ENCODE data around the gene GRID1.

The GRID1 gene

DNA sequence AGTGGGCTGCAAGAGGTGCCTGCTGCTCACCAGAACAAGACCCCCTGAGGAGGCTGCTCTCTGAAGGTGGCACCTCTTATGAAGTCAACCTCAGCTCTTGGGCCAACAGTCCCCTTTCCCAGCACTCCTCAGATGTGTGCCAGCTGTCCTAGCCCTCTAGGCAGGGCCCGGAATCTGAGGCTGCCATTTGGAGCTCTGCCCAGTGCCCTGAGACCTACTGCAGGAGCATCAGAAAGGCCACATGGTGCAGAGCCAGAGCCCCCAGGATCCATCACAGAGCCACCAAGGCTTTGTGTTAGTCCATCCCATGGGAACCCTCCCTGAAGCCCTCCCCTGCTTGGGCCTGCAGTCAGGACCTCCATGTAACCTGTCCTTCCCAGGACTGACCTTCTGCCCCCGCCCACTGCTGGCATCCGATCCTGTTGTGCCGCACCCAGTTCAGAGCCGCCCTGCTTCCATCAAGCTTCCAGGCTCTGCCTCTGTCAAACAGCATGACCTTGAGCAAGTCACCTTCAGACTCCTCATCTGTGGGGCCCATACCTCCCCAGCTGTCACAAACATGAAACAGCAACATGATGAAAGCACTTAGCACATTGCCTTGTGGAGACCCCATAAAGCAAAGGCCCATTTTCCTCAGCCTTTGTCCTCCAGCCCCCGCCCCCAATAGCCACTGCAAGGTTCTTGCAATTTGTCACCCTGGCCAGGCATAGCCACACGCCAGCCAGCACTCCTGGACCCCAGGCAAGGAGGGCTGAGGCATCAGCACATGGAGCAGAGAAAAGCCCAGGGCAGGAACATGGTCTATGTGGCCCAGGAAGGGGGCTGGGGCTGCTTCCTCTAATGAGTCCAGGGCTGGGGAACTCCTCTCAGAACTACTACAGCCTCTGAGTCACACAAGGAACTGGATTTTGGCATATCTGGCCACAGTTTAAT lies 51.7 kb downstream of the GRID1 start:
- Mint-ChIP-seq H3K4me3 (no peak overlapping the region), H3K27ac (no peak overlapping the region), H3K27me3 (peaks cover 13% of the 10 kb centered on the region), H3K9me3 (ENCODE audit: low read depth) (no peaks in the 10 kb centered on the region), H3K4me1 (ENCODE audit: low read depth) (no peaks in the 10 kb centered on the region), H3K36me3 (no peaks in the 10 kb centered on the region)

DNA sequence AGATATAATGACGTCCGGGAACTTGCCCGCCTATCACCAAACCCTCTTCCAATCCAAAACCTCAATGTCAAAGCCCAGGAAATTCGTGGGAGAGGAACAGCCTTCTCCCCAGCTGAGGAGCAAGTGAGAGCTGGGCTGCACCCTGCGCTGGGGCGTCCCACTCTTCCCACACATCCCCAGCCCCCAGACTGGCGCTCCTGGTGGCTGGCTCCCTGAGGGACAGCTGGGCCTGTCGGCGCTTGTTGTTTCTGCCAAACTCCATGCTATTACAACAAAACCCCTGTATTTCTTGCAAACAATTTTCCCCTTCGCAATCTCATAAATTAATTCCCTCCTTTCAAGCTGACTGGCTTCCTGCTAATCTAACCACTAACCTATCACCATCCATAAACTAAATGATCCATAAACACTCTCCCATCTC lies 53.0 kb downstream of the GRID1 start:
- Mint-ChIP-seq H3K36me3 (no peaks in the 10 kb centered on the region), H3K4me1 (ENCODE audit: low read depth) (no peaks in the 10 kb centered on the region), H3K4me3 (no peak overlapping the region), H3K9me3 (ENCODE audit: low read depth) (no peaks in the 10 kb centered on the region), H3K27me3 (peaks cover 7% of the 10 kb centered on the region), H3K27ac (no peak overlapping the region)

DNA sequence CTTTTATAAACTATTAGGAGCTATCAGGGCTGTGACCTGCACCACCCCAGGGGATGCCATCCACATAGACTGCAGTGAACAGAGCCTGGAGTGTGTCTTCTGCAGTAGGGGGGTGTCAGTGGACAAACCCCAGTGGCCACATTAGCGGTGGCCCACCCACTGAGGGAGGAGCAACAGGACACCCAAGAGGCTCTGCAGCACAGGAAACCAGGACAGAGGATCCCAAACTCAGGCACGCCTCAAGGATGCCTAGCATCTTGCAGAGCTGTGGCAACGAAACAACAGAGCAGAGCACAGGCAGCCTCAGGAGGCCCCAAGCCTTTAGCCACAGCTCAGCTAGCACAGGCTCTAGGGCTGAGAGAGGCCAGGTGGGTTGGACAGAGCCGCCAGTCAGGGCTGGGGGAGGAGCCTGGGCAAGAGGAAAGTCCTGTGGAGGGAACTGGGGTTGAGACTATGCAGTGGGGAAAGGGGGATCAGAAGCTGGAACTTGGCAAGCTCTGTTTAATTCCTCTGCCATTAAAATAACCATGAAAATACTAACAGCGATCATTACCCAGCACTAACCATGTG lies 53.8 kb downstream of the GRID1 start:
- Mint-ChIP-seq H3K4me1 (ENCODE audit: low read depth) (no peaks in the 10 kb centered on the region), H3K4me3 (no peak overlapping the region), H3K27ac (no peak overlapping the region), H3K9me3 (ENCODE audit: low read depth) (no peaks in the 10 kb centered on the region), H3K27me3 (peaks cover 9% of the 10 kb centered on the region), H3K36me3 (no peaks in the 10 kb centered on the region)

DNA sequence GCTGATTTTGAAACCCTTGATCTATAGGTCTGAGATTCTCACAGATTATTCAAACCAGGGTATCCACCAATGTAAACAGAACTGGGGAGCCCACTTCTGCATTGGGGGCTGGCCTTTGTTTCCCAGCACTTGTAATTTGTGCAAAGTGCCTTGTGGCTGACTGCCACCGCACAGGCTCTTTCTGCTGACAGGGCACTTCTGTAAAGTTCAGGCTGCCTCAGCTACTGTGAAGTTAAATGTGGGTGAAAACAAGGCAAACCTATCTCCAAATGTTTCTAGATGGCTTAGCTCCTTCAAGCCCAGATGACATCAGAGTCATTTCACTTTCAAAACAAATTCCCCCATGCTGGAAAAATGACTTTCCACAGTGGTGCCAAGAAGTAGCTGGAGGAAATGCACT lies 54.7 kb downstream of the GRID1 start:
- Mint-ChIP-seq H3K4me3 (no peak overlapping the region), H3K9me3 (ENCODE audit: low read depth) (no peaks in the 10 kb centered on the region), H3K27me3 (peaks cover 9% of the 10 kb centered on the region), H3K36me3 (no peaks in the 10 kb centered on the region), H3K4me1 (ENCODE audit: low read depth) (no peaks in the 10 kb centered on the region), H3K27ac (no peak overlapping the region)

DNA sequence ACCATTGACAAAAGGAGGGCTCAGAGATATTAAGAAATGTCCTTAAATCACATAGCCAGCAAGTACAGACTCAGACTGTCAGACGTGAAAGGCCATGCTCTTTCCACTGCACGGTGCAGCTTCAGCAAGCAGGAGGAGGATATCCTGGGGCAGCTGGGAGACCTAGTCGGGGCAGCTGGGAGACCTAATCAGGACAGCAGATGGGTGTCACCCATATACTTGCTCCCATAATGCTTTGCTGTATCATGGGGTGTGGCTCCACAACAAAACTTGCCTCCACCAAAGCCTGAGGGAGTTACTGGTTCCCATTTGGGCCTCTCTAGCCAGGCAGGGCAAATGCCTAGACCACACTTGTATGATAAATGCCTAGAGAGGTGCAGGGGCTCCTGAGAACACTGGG lies 55.4 kb downstream of the GRID1 start:
- no peaks in the 10 kb centered on the region for H3K36me3 Mint-ChIP-seq
- H3K9me3 Mint-ChIP-seq (ENCODE audit: low read depth), result no peaks in the 10 kb centered on the region
- no peaks in the 10 kb centered on the region for H3K4me1 Mint-ChIP-seq (ENCODE audit: low read depth)
- H3K4me3 Mint-ChIP-seq, result no peak overlapping the region
- H3K27me3 Mint-ChIP-seq, result peaks cover 9% of the 10 kb centered on the region
- no peak overlapping the region for H3K27ac Mint-ChIP-seq

DNA sequence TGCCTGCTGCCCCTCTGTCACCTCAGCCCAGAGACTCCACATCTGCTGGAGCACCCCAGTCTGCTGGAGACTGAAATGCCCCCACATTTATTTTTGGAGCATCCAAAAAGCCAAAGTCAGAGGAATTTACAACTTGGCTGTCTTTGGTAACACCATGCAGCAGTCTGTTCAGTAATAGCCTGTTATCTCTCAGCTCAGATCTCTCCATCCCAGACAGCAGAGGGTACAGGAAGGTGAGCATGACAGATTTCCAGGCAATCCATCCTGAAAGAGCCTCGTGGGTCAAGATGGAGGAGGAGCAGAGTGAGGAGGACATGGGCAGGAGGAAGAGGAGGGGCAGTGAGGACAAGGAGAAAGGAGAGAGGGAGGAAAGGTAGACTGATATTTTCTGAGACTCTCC lies 55.9 kb downstream of the GRID1 start:
- Mint-ChIP-seq H3K27me3 (peaks cover 5% of the 10 kb centered on the region), H3K36me3 (no peaks in the 10 kb centered on the region), H3K9me3 (ENCODE audit: low read depth) (no peaks in the 10 kb centered on the region), H3K27ac (no peak overlapping the region), H3K4me3 (no peak overlapping the region), H3K4me1 (ENCODE audit: low read depth) (no peaks in the 10 kb centered on the region)

DNA sequence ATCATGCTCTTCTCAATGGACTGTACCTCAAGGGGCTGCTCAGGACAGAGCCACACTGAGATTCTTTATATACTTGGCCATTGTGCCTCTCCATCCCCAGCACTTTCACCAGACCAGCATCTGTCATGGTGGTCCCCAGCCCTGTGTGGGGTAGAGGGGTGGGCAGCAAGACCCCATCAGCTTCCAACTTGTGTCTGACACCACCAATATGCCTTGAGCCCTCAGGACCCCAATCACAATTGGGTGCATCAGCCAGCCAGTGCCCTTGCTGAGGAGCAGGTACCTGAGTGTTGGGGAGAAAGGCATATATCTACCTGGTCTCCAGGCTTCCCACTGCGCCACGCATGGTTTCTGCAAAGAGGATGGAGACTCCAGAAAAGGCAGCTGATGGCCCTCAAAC lies 56.3 kb downstream of the GRID1 start:
- Mint-ChIP-seq H3K9me3 (ENCODE audit: low read depth) (no peaks in the 10 kb centered on the region), H3K36me3 (no peaks in the 10 kb centered on the region), H3K27ac (no peak overlapping the region), H3K4me1 (ENCODE audit: low read depth) (no peaks in the 10 kb centered on the region), H3K4me3 (no peak overlapping the region), H3K27me3 (peaks cover 5% of the 10 kb centered on the region)

DNA sequence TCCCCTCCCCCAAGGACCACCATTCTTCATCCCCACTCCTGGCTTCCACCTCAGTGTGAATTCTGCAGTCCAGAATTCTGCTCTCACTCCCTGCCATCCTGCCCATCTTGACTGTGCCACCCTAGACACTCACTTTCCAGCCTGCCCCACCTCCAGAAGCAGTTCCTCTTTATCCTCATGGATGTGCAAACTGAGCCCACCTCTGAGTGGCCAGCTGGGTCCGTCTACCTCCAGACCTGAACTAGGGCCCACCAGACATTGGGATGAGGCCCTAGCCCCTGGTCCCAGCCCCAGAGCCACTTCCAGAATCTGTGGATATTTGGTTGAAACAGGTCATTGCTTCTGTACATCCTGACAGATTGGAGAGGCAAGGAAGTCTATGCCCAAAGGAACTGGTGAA lies 58.5 kb downstream of the GRID1 start:
- Mint-ChIP-seq H3K9me3 (ENCODE audit: low read depth) (no peaks in the 10 kb centered on the region), H3K27ac (no peak overlapping the region), H3K36me3 (no peaks in the 10 kb centered on the region), H3K4me1 (ENCODE audit: low read depth) (no peaks in the 10 kb centered on the region), H3K27me3 (peaks cover 3% of the 10 kb centered on the region), H3K4me3 (no peak overlapping the region)

DNA sequence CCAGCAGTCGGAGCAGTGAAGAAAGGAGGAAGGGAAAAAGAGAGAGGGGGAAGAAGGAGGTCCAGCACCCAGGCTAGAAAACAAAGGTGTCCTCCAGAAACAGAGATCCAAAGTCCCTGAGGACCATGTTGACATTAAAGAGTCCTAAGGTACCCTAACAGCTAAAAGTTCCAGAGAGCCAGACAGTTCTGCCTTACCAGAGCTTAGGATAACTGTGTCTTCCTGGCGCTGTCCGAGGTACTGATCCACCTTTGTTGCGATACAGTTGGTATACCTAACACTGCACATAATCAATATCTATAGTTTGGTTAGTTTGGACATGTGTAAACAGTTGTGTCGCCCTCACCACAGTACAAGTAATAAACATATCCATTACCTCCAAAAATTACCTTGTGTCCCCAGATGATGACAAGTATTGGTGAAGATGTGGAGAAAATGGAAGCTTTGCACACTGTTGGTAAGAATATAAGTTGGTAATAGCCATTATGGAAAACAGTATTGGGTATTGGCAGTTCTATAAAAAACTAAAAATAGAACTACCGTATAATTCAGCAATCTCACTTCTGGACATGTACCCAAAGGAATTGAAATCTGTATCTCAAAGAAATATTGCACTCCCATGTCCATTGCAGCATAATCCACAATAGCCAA lies 59.8 kb downstream of the GRID1 start:
- Mint-ChIP-seq H3K27ac (no peak overlapping the region), H3K4me3 (no peak overlapping the region), H3K36me3 (no peaks in the 10 kb centered on the region)

DNA sequence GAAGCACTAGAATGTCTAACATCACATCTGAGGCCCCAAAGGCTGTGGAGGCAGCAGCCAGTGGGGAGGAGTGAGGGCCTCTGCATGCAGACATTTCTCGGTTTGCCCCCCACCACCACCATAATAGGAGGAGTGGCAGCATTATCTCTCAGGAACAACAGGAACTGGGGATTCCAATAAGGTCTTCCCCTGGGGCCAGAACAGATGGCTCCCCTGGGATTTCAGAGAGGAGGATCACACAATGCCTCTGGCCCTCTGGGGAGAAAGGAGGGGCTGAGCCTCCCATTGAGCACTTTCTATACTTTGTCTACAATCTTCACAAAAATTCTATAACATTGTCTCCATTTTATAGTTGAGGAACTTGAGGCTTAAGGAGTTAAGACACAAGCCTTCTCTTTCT lies 61.1 kb downstream of the GRID1 start:
- no peak overlapping the region for H3K4me3 Mint-ChIP-seq
- H3K27me3 Mint-ChIP-seq, result peaks cover 4% of the 10 kb centered on the region
- no peak overlapping the region for H3K27ac Mint-ChIP-seq

More for the DNA sequence above, 59.8 kb downstream of the GRID1 start:
- Mint-ChIP-seq H3K4me1 (ENCODE audit: low read depth) (no peaks in the 10 kb centered on the region), H3K9me3 (ENCODE audit: low read depth) (no peaks in the 10 kb centered on the region), H3K27me3 (peaks cover 4% of the 10 kb centered on the region)

DNA sequence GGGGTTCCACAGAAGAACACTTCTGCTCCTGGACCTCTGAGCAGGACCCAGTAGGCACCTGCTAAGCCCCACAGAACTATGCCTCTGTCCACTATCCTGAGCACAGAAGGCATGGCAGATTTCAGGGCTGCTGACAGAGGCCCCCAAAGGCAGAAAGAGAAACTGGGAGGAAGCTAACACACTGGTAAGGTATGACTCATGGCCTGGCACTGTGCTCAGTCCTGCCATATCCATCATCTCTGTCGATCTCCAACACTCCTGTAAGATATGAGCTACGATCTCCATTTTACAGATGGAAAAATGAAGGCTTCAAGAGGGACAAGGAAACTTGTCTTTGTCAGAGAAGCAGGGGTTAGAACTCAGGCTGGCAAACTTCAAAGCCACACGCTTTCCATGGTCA lies 62.2 kb downstream of the GRID1 start:
- H3K27me3 Mint-ChIP-seq, result peaks cover 4% of the 10 kb centered on the region
- no peaks in the 10 kb centered on the region for H3K36me3 Mint-ChIP-seq
- H3K4me1 Mint-ChIP-seq (ENCODE audit: low read depth), result no peaks in the 10 kb centered on the region
- H3K9me3 Mint-ChIP-seq (ENCODE audit: low read depth), result no peaks in the 10 kb centered on the region
- no peak overlapping the region for H3K27ac Mint-ChIP-seq
- H3K4me3 Mint-ChIP-seq, result no peak overlapping the region

More for the DNA sequence above, 61.1 kb downstream of the GRID1 start:
- no peaks in the 10 kb centered on the region for H3K36me3 Mint-ChIP-seq
- H3K4me1 Mint-ChIP-seq (ENCODE audit: low read depth), result no peaks in the 10 kb centered on the region
- H3K9me3 Mint-ChIP-seq (ENCODE audit: low read depth), result no peaks in the 10 kb centered on the region

DNA sequence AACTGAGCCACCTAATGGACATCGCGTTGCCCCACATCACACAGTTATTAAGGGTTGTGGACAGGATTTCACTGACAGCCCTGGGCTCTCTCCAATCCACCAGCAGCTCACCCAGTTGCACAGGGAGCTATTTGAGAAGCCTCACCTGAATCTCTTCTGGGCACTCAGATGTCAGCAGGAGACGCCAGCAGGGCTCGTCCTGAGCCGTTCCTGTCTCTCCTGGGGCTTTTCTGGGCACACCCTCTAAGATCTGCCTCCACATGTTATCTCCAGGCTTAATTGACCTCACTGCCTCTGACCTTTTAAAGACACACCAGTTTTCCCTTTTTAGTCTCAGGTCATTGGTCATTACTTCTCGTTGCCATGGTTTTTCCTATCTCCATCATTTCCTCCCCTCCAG lies 63.0 kb downstream of the GRID1 start:
- Mint-ChIP-seq H3K27me3 (peaks cover 4% of the 10 kb centered on the region), H3K36me3 (no peaks in the 10 kb centered on the region), H3K27ac (no peak overlapping the region), H3K4me3 (no peak overlapping the region), H3K9me3 (ENCODE audit: low read depth) (no peaks in the 10 kb centered on the region), H3K4me1 (ENCODE audit: low read depth) (no peaks in the 10 kb centered on the region)

DNA sequence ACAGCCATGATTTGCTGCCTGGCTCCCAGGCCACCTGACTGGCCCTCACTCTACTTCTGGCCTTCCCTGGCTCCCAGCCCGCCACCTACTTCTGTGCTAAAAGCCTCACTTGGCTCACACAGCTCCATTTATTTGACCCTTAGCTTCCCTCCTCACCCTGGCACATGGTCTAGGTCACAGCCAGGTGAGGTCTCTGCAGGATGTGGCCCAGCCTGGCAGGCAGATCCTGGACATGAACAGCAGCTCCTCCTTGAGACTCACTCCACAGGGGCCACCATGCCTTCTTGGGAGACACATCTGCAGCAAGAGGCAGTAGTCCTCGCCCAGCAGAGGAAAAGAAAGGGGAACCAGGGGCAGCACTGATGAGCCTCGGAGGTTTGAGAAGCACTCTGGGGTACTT lies 64.6 kb downstream of the GRID1 start:
- no peak overlapping the region for H3K4me3 Mint-ChIP-seq
- no peaks in the 10 kb centered on the region for H3K36me3 Mint-ChIP-seq
- peaks cover 1% of the 10 kb centered on the region for H3K27me3 Mint-ChIP-seq
- H3K27ac Mint-ChIP-seq, result no peak overlapping the region
- no peaks in the 10 kb centered on the region for H3K9me3 Mint-ChIP-seq (ENCODE audit: low read depth)
- no peaks in the 10 kb centered on the region for H3K4me1 Mint-ChIP-seq (ENCODE audit: low read depth)

DNA sequence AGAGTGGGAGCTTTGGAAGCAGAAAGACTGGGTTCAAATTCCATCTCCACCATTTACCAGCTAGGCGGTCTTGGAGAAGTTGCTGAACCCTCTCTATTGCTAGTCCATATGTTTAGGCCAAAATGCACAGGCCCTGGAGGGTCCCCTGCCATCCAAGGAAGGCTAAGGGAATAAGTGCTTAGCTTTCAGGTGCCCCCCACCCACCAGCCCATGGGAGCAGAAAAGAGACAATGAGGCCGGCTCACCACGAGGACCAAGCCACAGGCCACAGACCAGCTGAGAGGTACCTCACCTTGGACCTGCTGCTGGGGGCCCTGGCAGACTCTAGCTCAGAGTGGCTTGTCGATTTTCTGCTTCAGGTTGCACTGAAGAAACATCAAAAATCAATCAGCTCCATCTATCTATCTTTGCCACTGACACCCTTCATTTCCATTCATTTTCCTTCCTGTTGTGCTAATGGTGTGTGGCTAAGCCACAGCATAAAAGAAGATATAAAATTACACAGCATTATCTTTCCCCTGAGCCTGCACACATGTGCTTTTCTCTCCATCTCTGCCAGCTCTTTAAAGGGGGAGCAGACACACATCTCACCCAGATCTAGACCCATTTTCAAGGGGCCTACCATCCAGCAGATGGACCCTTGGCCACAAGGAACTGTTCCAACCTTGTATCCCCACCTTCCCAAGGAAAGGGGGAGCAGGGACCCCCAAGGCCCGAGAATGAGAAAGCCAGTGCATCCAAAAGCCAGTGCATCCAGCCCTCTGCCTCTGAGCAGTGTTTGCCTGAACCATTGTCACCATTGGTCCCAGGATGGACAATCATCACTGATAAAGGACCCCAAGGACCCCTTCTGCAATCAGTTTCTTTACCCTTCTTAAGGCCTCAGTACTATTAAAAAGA lies 65.4 kb downstream of the GRID1 start:
- no peaks in the 10 kb centered on the region for H3K4me1 Mint-ChIP-seq (ENCODE audit: low read depth)
- H3K27ac Mint-ChIP-seq, result no peak overlapping the region
- no peak overlapping the region for H3K4me3 Mint-ChIP-seq
- no peaks in the 10 kb centered on the region for H3K36me3 Mint-ChIP-seq
- H3K9me3 Mint-ChIP-seq (ENCODE audit: low read depth), result no peaks in the 10 kb centered on the region
- peaks cover 1% of the 10 kb centered on the region for H3K27me3 Mint-ChIP-seq

Measured in activated naive CD8-positive, alpha-beta T cell (primary cell).